Endothelial cell of umbilical vein (primary cell): Measurements from ENCODE around the gene GSN. TPM values are rescaled to one million over a fixed set of nuclear protein-coding genes. Genes with fewer than 3 reads are reported as not detected.

ENCODE experiments used
- BruUV-seq: library from RNA; stranded (reverse); fragments of 400-500 nt; replicated peaks from 2 replicates; lab custom pipeline; 2021; lab: Mats Ljungman, UMichigan
- CTCF ChIA-PET: fragments of 300-600, 350-600 bp; sonication (Branson Sonifier 250); formaldehyde crosslinking; loops from one replicate; lab custom pipeline; 2021; ENCODE audit warnings: antibody characterized with exemption, inconsistent platforms; lab: Charles Lee
- POLR2A ChIA-PET: fragments of 300-600, 350-600 bp; sonication (Branson Sonifier 250); formaldehyde crosslinking; loops from one replicate; lab custom pipeline; 2021; ENCODE audit warnings: antibody characterized with exemption, inconsistent platforms; lab: Charles Lee
- DNase-seq: peaks from one replicate; pipeline ENCODE4 v3.0.0-alpha.2; 2011; ENCODE audit warnings: low read depth, low spot score
- FAIRE-seq: peaks from 2 replicates; lab custom pipeline; 2011; peaks lifted over from hg19 to GRCh38; lab: Jason Lieb, UNC
- H2AFZ ChIP-seq: 2 replicates; pipeline ENCODE4 v1.6.0; 2012; ENCODE audit warnings: low read depth, low read length, control low read depth, inconsistent platforms
- H3K27ac ChIP-seq: 2 replicates; pipeline ENCODE4 v1.5.1; 2011; ENCODE audit warnings: low read depth, mild to moderate bottlenecking, control low read depth, low read length, moderate library complexity; ENCODE audit not compliant: insufficient read depth
- H3K27me3 ChIP-seq, 2 experiments: 2 replicates each; pipeline versions ENCODE4 v1.6.0 to v1.6.1; 2011; ENCODE audit warnings: low read length in 2 of 2, mixed read lengths in 1 of 2; ENCODE audit not compliant: control insufficient read depth in 2 of 2, insufficient read depth in 2 of 2
- H3K36me3 ChIP-seq, 2 experiments: 2 replicates in 1 of 2; 3 replicates in 1 of 2; pipeline ENCODE4 v1.5.1; 2011; ENCODE audit warnings: low read length in 2 of 2, mild to moderate bottlenecking in 1 of 2, moderate library complexity in 1 of 2; ENCODE audit not compliant: control insufficient read depth in 2 of 2, insufficient read depth in 2 of 2; ENCODE audit errors: extremely low read depth in 1 of 2
- H3K4me1 ChIP-seq: 3 replicates; pipeline ENCODE4 v1.5.1; 2011; ENCODE audit warnings: mild to moderate bottlenecking, low read length; ENCODE audit not compliant: control insufficient read depth, insufficient read depth; ENCODE audit errors: extremely low read depth
- H3K4me2 ChIP-seq: 2 replicates; pipeline ENCODE4 v1.6.1; 2011; ENCODE audit warnings: low read length, control low read depth, mixed read lengths; ENCODE audit not compliant: insufficient read depth
- H3K4me3 ChIP-seq, 3 experiments: fragments of 200-600 bp in 1 of 3; sonication (generic), shearing (Covaris generic) in 1 of 3; replicated peaks in 1 of 3; 2 replicates each; pipeline ENCODE4 v1.5.1; 2011 to 2016; ENCODE audit warnings: control low read depth in 3 of 3, low read length in 3 of 3, mild to moderate bottlenecking in 2 of 3, inconsistent platforms in 1 of 3, low read depth in 1 of 3, moderate library complexity in 1 of 3; ENCODE audit not compliant: insufficient read depth in 1 of 3
- H3K79me2 ChIP-seq: 2 replicates; pipeline ENCODE4 v1.6.0; 2012; ENCODE audit warnings: low read length, inconsistent platforms; ENCODE audit not compliant: control insufficient read depth, insufficient read depth
- H3K9ac ChIP-seq: replicated peaks from 2 replicates; pipeline ENCODE3; 2011; ENCODE audit warnings: low read length, control low read depth; ENCODE audit not compliant: insufficient read depth; ENCODE audit errors: extremely low read depth
- H3K9me1 ChIP-seq: replicated peaks from 3 replicates; pipeline ENCODE4 v1.6.0; 2011; ENCODE audit warnings: mild to moderate bottlenecking, low read length; ENCODE audit not compliant: control insufficient read depth, insufficient read depth; ENCODE audit errors: extremely low read depth
- H3K9me3 ChIP-seq: replicated peaks from 2 replicates; pipeline ENCODE4 v1.5.1; 2012; ENCODE audit warnings: low read length, inconsistent platforms; ENCODE audit not compliant: control insufficient read depth, insufficient read depth
- H4K20me1 ChIP-seq: replicated peaks from 2 replicates; pipeline ENCODE3; 2011; ENCODE audit warnings: mild to moderate bottlenecking, low read length; ENCODE audit not compliant: control insufficient read depth, insufficient read depth; ENCODE audit errors: extremely low read depth
- FOS ChIP-seq: IDR thresholded peaks from 2 replicates; pipeline ENCODE4 v1.6.1; 2011; ENCODE audit warnings: mild to moderate bottlenecking, low read length, moderate library complexity, borderline replicate concordance; ENCODE audit not compliant: insufficient read depth
- JUN ChIP-seq: IDR thresholded peaks from 2 replicates; pipeline ENCODE4 v1.6.1; 2011; ENCODE audit warnings: borderline replicate concordance, low read depth; ENCODE audit not compliant: insufficient read length, insufficient read depth
- MYC ChIP-seq: IDR thresholded peaks from one replicate; pipeline ENCODE4 v1.6.1; 2011; ENCODE audit warnings: mild to moderate bottlenecking, low read depth, low read length
- POLR2AphosphoS5 ChIP-seq: IDR thresholded peaks from 2 replicates; pipeline ENCODE4 v1.6.1; 2012; ENCODE audit warnings: low read depth, mild to moderate bottlenecking, control low read depth, low read length, moderate library complexity; ENCODE audit not compliant: insufficient read depth
- dilution Hi-C: fragments of 300-500 bp; cut with MboI; formaldehyde crosslinking; loops from one replicate; pipeline ENCODE4 v1.15.0; 2019; ENCODE audit warnings: low sequenced_read_pairs; ENCODE audit not compliant: extremely low pct_ligation_motif_present
- intact Hi-C: fragments of 100-400 bp; cut with micrococcal nuclease; formaldehyde crosslinking; loops from one replicate; pipeline ENCODE4 v1.10.0; 2022
- polyA plus RNA-seq, 4 experiments: library from polyadenylated mRNA; depleted of rRNA in 3 of 4; stranded (reverse) in 3 of 4; unstranded in 1 of 4; fragments of >200 nt; gene quantifications; 2 replicates each; pipeline versions ENCODE4 v1.2.1 to v1.2.3, GENCODE V29; 2011 to 2012; ENCODE audit warnings: missing spikeins in 1 of 4
- total RNA-seq: library from RNA; stranded (reverse); gene quantifications from 2 replicates; pipeline ENCODE4 v1.2.3, GENCODE V29; 2021
- TF ChIP-seq, protein P1 (sequence below), 2 donors: IDR thresholded peaks; 1 replicate in 1 of 2; 2 replicates in 1 of 2; pipeline ENCODE4 v1.5.1; 2011; ENCODE audit warnings: low read length in 2 of 2, mild to moderate bottlenecking in 2 of 2, moderate library complexity in 2 of 2, control low read depth in 1 of 2, inconsistent platforms in 1 of 2, low read depth in 1 of 2; ENCODE audit not compliant: insufficient read depth in 1 of 2; ENCODE audit errors: extremely low read depth in 1 of 2
- TF ChIP-seq, protein P2 (sequence below): IDR thresholded peaks from 2 replicates; pipeline ENCODE4 v1.6.1; 2011; ENCODE audit not compliant: insufficient read depth, insufficient read length

The GSN gene
- total and polyA plus RNA-seq, 2 donors (not counting 3 experiments of a cell fraction or from before 2014, with no cell fraction given), result 130 to 232 TPM

DNA sequence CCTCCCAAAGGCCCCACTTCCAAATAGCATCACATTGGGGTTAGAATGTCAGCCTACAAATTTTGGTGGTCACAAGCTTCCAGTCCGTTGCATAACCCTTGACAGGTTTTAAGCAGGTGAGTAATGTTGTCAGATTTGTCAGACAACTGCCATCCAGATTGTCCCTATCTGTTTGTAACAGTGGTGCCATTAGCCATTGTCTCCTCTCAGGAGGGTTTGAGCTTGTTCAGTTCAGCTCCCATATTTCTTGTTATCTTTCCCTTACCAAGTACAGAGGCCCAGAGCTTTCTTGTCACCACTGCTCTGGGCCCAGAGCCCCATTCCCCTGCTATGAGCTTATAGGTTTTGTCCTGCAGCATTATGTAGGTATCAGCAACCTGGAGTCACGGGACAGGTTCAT, 14.8 kb upstream of the GSN start:
- TF ChIP-seq, protein P1, sequence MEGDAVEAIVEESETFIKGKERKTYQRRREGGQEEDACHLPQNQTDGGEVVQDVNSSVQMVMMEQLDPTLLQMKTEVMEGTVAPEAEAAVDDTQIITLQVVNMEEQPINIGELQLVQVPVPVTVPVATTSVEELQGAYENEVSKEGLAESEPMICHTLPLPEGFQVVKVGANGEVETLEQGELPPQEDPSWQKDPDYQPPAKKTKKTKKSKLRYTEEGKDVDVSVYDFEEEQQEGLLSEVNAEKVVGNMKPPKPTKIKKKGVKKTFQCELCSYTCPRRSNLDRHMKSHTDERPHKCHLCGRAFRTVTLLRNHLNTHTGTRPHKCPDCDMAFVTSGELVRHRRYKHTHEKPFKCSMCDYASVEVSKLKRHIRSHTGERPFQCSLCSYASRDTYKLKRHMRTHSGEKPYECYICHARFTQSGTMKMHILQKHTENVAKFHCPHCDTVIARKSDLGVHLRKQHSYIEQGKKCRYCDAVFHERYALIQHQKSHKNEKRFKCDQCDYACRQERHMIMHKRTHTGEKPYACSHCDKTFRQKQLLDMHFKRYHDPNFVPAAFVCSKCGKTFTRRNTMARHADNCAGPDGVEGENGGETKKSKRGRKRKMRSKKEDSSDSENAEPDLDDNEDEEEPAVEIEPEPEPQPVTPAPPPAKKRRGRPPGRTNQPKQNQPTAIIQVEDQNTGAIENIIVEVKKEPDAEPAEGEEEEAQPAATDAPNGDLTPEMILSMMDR (IDR thresholded peaks at IDR 0.05; ENCODE audit: extremely low read depth in 1 of 2, insufficient read depth in 1 of 2, low read depth in 1 of 2, low read length in 2 of 2), result no peak
- no peak for TF ChIP-seq MYC
- TF ChIP-seq POLR2AphosphoS5, result no peak
- no peak for TF ChIP-seq FOS
- TF ChIP-seq JUN, result no peak
- TF ChIP-seq, protein P2, sequence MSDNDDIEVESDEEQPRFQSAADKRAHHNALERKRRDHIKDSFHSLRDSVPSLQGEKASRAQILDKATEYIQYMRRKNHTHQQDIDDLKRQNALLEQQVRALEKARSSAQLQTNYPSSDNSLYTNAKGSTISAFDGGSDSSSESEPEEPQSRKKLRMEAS, result no peak
- DNase-seq (no peak), FAIRE-seq (no peak)
- Histone ChIP-seq H4K20me1 (no peaks in the 10 kb centered on the region), H3K36me3 (no peaks in the 10 kb centered on the region), H2AFZ (no peak overlapping the region), H3K27me3 (peaks cover 13 to 16% of the 10 kb centered on the region in 2 experiments), H3K79me2 (no peaks in the 10 kb centered on the region), H3K27ac (no peak overlapping the region), H3K4me3 (no peak overlapping the region), H3K4me1 (no peaks in the 10 kb centered on the region), H3K9me3 (no peaks in the 10 kb centered on the region), H3K9me1 (no peaks in the 10 kb centered on the region), H3K4me2 (no peak overlapping the region), H3K9ac (no peak overlapping the region)
- POLR2A ChIA-PET, result no interaction called here
- BruUV-seq, result no TSS peak
- intact Hi-C loops, result no loop called here
- dilution Hi-C loops, result no loop called here
- CTCF ChIA-PET, result interaction anchor here (0.6 to 2.8 kb wide), 7 partner anchors 15 to 271 kb away, joined by 3 to 10 read pairs (median 5); partner anchors contain the start of gene GSN
